ENCODE measurements around the gene KIAA0513. TPM values are rescaled to one million over a fixed set of nuclear protein-coding genes. Genes with fewer than 3 reads are reported as not detected.

KIAA0513 gene, protein sequence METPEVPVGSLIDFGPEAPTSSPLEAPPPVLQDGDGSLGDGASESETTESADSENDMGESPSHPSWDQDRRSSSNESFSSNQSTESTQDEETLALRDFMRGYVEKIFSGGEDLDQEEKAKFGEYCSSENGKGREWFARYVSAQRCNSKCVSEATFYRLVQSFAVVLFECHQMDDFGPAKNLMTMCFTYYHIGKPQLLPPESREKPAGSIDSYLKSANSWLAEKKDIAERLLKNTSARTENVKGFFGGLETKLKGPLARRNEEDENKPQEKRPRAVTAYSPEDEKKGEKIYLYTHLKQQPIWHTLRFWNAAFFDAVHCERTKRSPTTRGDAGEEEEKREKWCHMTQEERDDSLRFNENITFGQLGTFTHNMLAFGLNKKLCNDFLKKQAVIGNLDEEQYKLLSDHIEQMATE
- 16.5 TPM for polyA plus RNA-seq (2012; ENCODE audit: insufficient read depth, insufficient read length, low read depth)

DNA sequence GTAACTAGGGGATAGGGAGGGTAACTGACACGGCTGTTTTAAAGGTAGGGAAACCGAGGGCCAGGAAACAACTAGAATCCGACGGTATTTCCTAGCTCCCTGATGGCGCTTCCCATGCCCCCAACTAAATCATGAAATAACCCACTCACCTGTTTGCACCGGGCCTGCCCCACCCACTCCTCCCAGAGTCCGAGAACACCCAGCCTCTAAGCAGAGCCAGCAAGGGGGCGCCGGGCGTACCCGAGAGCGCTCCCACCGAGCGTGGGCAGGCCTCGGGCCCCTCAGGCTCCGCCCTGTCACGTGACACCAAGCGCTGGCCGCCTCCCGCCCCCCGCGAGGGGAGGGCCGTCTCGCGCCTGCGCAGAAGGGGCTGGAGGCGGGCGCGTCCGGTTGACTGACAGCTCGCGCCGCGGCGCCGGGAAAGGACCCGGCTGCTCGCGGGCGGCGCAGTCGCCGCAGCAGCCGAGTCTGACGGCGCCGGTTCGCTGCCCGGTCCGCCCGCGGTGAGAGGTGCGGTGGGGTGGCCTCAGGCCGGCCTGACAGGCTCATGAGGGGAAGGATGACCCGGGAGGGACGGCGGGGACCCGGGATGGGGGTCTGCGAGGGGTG, at the start of gene KIAA0513:
KIAA0513 (plus strand) TSS at position 447 of the 609 bp plus-strand sequence. CDS start 39,277 bp downstream, outside the sequence.
- peaks cover 7% of the 10 kb centered on the region for H3K4me1 ChIP-seq
- peak; percentile 97 for DNase-seq
- H3K27me3 ChIP-seq = no peaks in the 10 kb centered on the region
- H3K9me3 ChIP-seq = no peaks in the 10 kb centered on the region
- no peaks in the 10 kb centered on the region for H3K36me3 ChIP-seq
- H3K4me3 ChIP-seq (ENCODE audit: low read depth, low read length) = peak within 1 kb of the TSS; percentile 63
- TF ChIP-seq, protein P1, sequence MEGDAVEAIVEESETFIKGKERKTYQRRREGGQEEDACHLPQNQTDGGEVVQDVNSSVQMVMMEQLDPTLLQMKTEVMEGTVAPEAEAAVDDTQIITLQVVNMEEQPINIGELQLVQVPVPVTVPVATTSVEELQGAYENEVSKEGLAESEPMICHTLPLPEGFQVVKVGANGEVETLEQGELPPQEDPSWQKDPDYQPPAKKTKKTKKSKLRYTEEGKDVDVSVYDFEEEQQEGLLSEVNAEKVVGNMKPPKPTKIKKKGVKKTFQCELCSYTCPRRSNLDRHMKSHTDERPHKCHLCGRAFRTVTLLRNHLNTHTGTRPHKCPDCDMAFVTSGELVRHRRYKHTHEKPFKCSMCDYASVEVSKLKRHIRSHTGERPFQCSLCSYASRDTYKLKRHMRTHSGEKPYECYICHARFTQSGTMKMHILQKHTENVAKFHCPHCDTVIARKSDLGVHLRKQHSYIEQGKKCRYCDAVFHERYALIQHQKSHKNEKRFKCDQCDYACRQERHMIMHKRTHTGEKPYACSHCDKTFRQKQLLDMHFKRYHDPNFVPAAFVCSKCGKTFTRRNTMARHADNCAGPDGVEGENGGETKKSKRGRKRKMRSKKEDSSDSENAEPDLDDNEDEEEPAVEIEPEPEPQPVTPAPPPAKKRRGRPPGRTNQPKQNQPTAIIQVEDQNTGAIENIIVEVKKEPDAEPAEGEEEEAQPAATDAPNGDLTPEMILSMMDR (IDR thresholded peaks at IDR 0.05; ENCODE audit: low read depth, low read length) = peak; percentile 31; the same call in 1 of the 2 replicates

DNA sequence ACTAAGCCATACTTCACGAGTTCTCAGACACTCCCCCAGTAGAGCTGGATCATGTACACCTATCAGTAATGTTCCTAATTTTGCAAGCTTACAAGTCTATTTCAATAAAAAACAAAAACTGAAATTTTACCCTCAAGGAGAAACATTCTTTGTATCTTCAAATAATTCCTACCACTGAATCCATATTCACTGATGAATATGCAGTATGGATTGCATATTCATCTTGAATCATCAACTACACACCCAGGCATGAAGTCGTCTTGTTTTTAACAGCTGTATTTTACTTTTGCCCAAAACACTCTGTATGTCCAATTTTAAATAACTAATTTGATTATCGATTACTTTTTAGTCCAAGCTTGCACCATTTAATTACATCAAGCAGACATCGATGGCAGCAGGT, 48.1 kb upstream of the KIAA0513 start:
- Histone ChIP-seq H3K27me3 (no peaks in the 10 kb centered on the region), H3K4me3 (ENCODE audit: low read depth, low read length) (no peak overlapping the region), H3K9me3 (no peaks in the 10 kb centered on the region; the same call in 1 of the 2 replicates), H3K4me1 (peaks cover 3% of the 10 kb centered on the region; the same call in 1 of the 2 replicates), H3K36me3 (peaks cover 62% of the 10 kb centered on the region)
- TF ChIP-seq, protein P1 (IDR thresholded peaks at IDR 0.05; ENCODE audit: low read depth, low read length) = no peak
- no peak for DNase-seq

DNA sequence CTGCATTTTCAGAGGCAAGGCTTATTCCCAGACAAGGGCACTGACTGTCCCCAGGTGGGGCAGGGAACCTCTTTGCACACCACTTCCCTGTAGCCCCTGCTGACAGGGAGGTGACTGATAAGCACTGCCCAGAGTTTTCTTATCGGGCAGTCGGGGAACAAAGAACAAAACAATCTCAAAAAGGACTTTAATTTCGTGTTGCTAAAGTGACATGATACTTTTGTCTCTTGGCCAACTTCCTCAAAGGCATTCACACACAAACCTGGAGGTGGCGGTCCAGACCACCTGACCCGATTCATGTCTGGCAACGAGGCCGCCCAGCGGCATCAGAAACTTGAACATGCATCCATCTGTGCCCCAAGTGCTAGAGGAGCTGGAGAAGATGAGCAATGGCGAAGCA, 45.2 kb upstream of the KIAA0513 start:
- no peak for DNase-seq
- H3K36me3 ChIP-seq = peaks cover 52% of the 10 kb centered on the region

DNA sequence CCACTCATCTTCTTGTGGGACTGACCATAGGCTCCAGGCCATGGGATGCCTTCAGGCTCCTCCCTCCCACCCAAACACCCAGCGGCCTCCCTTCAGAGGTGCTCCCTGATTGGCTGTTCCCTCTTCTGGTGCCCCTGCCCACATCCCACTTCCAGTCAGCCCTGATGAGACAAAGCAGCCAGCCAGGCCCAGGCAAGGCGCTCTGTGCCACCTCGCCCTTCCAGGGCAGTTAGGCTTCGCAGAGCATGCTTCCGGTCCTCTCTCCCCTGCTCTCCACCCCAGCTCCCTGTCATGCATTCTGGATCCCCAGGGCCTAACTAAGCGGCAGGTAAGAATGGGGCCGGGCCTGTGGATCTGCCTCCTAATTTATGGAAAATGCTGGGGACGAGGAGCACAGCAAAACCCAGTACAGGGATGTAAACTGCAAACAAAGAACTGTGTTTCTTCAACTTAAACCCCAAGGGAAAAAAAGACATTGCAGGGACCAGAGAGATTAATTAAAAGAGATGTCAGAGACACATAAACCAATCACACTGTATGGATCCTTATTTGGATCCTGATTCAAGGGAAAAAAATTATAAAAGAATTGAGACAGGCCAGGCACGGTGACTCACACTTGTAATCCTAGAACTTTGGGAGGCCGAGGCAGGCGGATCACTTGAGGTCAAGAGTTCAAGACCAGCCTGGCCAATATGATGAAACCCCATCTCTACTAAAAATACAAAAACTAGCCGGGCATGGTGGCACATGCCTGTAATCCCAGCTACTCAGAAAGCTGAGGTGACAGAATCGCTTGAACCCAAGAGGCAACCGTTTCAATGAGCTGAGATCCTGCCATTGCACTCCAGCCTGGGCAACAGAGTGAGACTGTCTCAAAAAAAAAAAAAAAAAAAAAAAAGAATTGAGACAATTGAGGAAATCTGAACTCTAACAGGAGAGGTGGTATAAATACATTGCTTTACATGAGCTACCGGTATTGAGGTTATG, 42.2 kb upstream of the KIAA0513 start:
- Histone ChIP-seq H3K9me3 (no peaks in the 10 kb centered on the region), H3K36me3 (peaks cover 59% of the 10 kb centered on the region), H3K4me1 (no peaks in the 10 kb centered on the region), H3K4me3 (ENCODE audit: low read depth, low read length) (no peak overlapping the region), H3K27me3 (no peaks in the 10 kb centered on the region)
- TF ChIP-seq, protein P1 (IDR thresholded peaks at IDR 0.05; ENCODE audit: low read depth, low read length) = no peak
- no peak for DNase-seq

More for the DNA sequence above, 45.2 kb upstream of the KIAA0513 start:
- TF ChIP-seq, protein P1 (IDR thresholded peaks at IDR 0.05; ENCODE audit: low read depth, low read length) = peak; percentile 21; the same call in 1 of the 2 replicates
- no peaks in the 10 kb centered on the region for H3K27me3 ChIP-seq
- no peaks in the 10 kb centered on the region for H3K4me1 ChIP-seq
- no peak overlapping the region for H3K4me3 ChIP-seq (ENCODE audit: low read depth, low read length)
- H3K9me3 ChIP-seq = no peaks in the 10 kb centered on the region

GRCh38 chr16:84986102-84986501, 41.5 kb upstream of the KIAA0513 start:
- no peaks in the 10 kb centered on the region for H3K27me3 ChIP-seq
- H3K4me1 ChIP-seq = no peaks in the 10 kb centered on the region
- peaks cover 58% of the 10 kb centered on the region for H3K36me3 ChIP-seq
- DNase-seq = no peak
- H3K4me3 ChIP-seq (ENCODE audit: low read depth, low read length) = no peak overlapping the region
- TF ChIP-seq, protein P1 (IDR thresholded peaks at IDR 0.05; ENCODE audit: low read depth, low read length) = no peak
- H3K9me3 ChIP-seq = no peaks in the 10 kb centered on the region
